ENCODE measurements around the gene EXOSC10. TPM values are rescaled to one million over a fixed set of nuclear protein-coding genes. Genes with fewer than 3 reads are reported as not detected.

The EXOSC10 gene
- total and polyA plus RNA-seq, 2 donors (not counting 3 experiments of a cell fraction or from before 2014, with no cell fraction given) = 74.9 to 103 TPM

DNA sequence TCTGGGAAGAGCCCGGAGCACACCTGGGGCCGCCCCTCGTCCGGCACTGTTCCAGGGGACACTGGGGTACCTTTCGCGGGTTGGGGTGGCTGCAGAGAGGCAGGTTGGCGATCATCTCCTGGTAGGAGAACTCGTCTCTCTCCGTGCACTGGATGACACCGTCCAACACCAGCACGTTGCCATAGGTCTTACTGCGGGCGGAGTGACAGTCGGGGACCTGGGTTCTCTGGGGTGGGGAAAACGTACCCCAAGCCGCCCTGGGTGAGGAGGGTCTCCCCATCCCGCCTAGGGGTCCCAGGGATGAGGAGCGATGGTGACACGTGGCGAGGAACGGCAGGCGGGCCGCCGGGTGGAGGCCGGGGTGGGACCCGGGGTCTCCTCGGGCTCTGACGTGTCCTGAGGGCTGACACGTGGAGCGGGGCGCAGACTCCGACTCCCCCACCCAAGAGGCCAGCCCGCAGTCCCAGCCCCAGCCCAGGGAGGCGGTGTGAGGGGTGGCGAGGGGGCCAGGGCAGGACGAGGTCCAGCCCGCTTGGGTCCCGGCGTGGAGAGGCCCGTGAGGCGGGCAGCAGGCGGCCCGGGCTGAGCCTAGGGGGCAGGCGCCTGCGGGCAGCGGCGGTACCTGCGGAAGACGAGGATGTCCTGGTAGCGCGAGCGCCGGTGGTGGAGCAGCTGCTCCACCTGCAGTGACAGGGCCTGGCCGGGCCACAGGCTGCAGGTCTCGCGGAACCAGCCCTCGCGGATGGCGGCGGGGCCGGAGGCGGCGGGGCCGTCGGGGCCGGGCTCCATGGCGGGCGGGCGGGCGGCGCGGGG is 40.3 kb downstream of the EXOSC10 start:
- H3K4me2 ChIP-seq (ENCODE audit: insufficient read depth, low read length) = peak overlapping the region; percentile 58
- peak overlapping the region; percentile 72 for H2AFZ ChIP-seq (ENCODE audit: low read depth, low read length)
- peak overlapping the region; percentile 56 to 89 (median 71) for H3K4me3 ChIP-seq (replicated peaks in 1 of 3; ENCODE audit: insufficient read depth in 1 of 3, low read depth in 1 of 3, low read length in 3 of 3)
- FAIRE-seq (no peak), DNase-seq (ENCODE audit: low read depth, low spot score) (peak; percentile 33)
- peaks cover 20% of the 10 kb centered on the region for H3K79me2 ChIP-seq (ENCODE audit: control insufficient read depth, insufficient read depth, low read length)
- TF ChIP-seq EZH2 (IDR thresholded peaks at IDR 0.05; ENCODE audit: borderline replicate concordance, low read depth, low read length, severe bottlenecking) (no peak), JUN (IDR thresholded peaks at IDR 0.05; ENCODE audit: borderline replicate concordance, insufficient read depth, insufficient read length, low read depth) (no peak), MYC (IDR thresholded peaks at IDR 0.05; ENCODE audit: low read depth, low read length) (no peak), POLR2AphosphoS5 (IDR thresholded peaks at IDR 0.05; ENCODE audit: insufficient read depth, low read depth, low read length) (no peak)
- TF ChIP-seq, protein P1, sequence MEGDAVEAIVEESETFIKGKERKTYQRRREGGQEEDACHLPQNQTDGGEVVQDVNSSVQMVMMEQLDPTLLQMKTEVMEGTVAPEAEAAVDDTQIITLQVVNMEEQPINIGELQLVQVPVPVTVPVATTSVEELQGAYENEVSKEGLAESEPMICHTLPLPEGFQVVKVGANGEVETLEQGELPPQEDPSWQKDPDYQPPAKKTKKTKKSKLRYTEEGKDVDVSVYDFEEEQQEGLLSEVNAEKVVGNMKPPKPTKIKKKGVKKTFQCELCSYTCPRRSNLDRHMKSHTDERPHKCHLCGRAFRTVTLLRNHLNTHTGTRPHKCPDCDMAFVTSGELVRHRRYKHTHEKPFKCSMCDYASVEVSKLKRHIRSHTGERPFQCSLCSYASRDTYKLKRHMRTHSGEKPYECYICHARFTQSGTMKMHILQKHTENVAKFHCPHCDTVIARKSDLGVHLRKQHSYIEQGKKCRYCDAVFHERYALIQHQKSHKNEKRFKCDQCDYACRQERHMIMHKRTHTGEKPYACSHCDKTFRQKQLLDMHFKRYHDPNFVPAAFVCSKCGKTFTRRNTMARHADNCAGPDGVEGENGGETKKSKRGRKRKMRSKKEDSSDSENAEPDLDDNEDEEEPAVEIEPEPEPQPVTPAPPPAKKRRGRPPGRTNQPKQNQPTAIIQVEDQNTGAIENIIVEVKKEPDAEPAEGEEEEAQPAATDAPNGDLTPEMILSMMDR (IDR thresholded peaks at IDR 0.05; ENCODE audit: extremely low read depth in 1 of 2, insufficient read depth in 1 of 2, low read depth in 1 of 2, low read length in 2 of 2) = peak in 1 of 2 donors; percentile 15
- ChIA-PET CTCF (interaction anchor here (1.0 to 4.1 kb wide), 4 partner anchors 11 to 586 kb away, joined by 3 to 69 read pairs (median 4); no protein-coding TSS in a partner anchor), POLR2A (no interaction called here)
- TSS peak; percentile 45 for BruUV-seq (replicated peaks)
- intact Hi-C loops (cut with micrococcal nuclease) (no loop called here), dilution Hi-C loops (cut with MboI; ENCODE audit: extremely low pct_ligation_motif_present, low sequenced_read_pairs) (no loop called here)
- peak overlapping the region; percentile 1 for H3K27ac ChIP-seq (ENCODE audit: insufficient read depth, low read depth, low read length)
- H3K9ac ChIP-seq (replicated peaks; ENCODE audit: extremely low read depth, insufficient read depth, low read length) = peak overlapping the region; percentile 57
- H4K20me1 ChIP-seq (replicated peaks; ENCODE audit: control insufficient read depth, extremely low read depth, insufficient read depth, low read length) = no peaks in the 10 kb centered on the region
- H3K9me3 ChIP-seq (replicated peaks; ENCODE audit: control insufficient read depth, insufficient read depth, low read length) = no peaks in the 10 kb centered on the region
- peaks cover 13% of the 10 kb centered on the region for H3K4me1 ChIP-seq (ENCODE audit: control insufficient read depth, extremely low read depth, insufficient read depth, low read length)
- H3K9me1 ChIP-seq (replicated peaks; ENCODE audit: control insufficient read depth, extremely low read depth, insufficient read depth, low read length) = no peaks in the 10 kb centered on the region
- peaks cover 0 to 12% of the 10 kb centered on the region in 2 experiments for H3K36me3 ChIP-seq (ENCODE audit: control insufficient read depth in 2 of 2, extremely low read depth in 1 of 2, insufficient read depth in 2 of 2, low read length in 2 of 2)
- H3K27me3 ChIP-seq (ENCODE audit: control insufficient read depth in 2 of 2, insufficient read depth in 2 of 2, low read length in 2 of 2) = no peaks in the 10 kb centered on the region
